Activated naive CD8-positive, alpha-beta T cell treated with anti-CD3 and anti-CD28 coated beads, Interleukin-2, amount 50 U/mL, for 24 hours (primary cell): ENCODE results near the gene FAM131A.

Experiments
- ATAC-seq: fragments of 150-1000 bp; cut with Tn5 transposase; one replicate; pipeline ENCODE4 v1.10.0; 2021
- DNase-seq: peaks from one replicate; pipeline ENCODE4 v3.0.0; 2021
- H3K27ac Mint-ChIP-seq: one replicate; pipeline ENCODE4 v1.8.0; 2021; ENCODE audit warnings: mild to moderate bottlenecking, mixed read lengths
- H3K27me3 Mint-ChIP-seq: one replicate; pipeline ENCODE4 v1.8.0; 2021; ENCODE audit warnings: mixed read lengths
- H3K36me3 Mint-ChIP-seq: one replicate; pipeline ENCODE4 v1.8.0; 2021; ENCODE audit warnings: low read depth, mixed read lengths
- H3K4me1 Mint-ChIP-seq: one replicate; pipeline ENCODE4 v1.8.0; 2021; ENCODE audit warnings: mixed read lengths
- H3K4me3 Mint-ChIP-seq: one replicate; pipeline ENCODE4 v1.8.0; 2021; ENCODE audit warnings: mild to moderate bottlenecking, moderate library complexity, mixed read lengths
- H3K9me3 Mint-ChIP-seq: one replicate; pipeline ENCODE4 v1.8.0; 2021; ENCODE audit warnings: mixed read lengths

FAM131A gene

GRCh38 chr3:184308744-184309143 is 28.7 kb upstream of the FAM131A start:
- Mint-ChIP-seq H3K4me1 (peaks cover 6% of the 10 kb centered on the region), H3K36me3 (peaks cover 49% of the 10 kb centered on the region), H3K9me3 (no peaks in the 10 kb centered on the region), H3K27me3 (no peaks in the 10 kb centered on the region), H3K27ac (no peak overlapping the region), H3K4me3 (no peak overlapping the region)
- ATAC-seq, result no peak
- DNase-seq, result no peak

DNA sequence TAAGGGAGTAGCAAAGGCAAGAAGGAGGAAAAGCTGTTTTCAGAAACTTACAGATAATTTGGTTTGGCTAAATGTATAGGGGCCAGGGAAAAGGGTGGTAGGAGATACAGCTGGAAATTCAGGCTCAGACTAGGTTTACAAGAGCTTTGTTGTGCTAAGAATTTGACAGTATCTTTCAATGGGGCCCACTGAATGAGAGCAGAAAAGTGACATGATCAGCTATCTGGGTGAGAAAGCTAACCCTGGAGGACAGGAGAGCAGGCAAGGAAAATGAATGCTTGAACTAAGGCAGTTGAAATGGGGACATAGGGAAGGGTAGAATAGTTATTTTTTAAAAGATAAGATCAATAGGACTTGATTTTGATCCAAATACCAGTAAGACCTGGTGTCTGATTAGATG is 25.8 kb upstream of the FAM131A start:
- Mint-ChIP-seq H3K4me3 (no peak overlapping the region), H3K4me1 (peaks cover 15% of the 10 kb centered on the region), H3K27ac (no peak overlapping the region), H3K9me3 (no peaks in the 10 kb centered on the region), H3K27me3 (no peaks in the 10 kb centered on the region), H3K36me3 (peaks cover 39% of the 10 kb centered on the region)
- ATAC-seq, result no peak
- DNase-seq, result no peak

DNA sequence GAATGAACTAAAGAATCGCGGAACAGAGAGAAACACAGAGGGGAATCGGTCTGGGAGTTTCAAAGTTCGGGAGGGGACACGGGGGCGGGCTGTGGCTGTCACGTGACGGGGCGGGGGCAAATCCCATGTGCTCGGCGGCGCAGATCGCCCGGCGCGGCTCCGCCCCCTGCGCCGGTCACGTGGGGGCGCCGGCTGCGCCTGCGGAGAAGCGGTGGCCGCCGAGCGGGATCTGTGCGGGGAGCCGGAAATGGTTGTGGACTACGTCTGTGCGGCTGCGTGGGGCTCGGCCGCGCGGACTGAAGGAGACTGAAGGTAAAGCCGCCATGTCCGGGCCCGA is 23.1 kb upstream of the FAM131A start, which contains the start of gene EIF4G1:
TSS of gene EIF4G1 (plus strand) at position 244 of the 337 bp plus-strand sequence. CDS start 1,191 bp downstream, outside the sequence.
- Mint-ChIP-seq H3K4me3 (peak within 1 kb of the TSS; percentile 84), H3K27me3 (no peaks in the 10 kb centered on the region), H3K9me3 (no peaks in the 10 kb centered on the region), H3K36me3 (peaks cover 32% of the 10 kb centered on the region), H3K27ac (peak within 1 kb of the TSS; percentile 91), H3K4me1 (peaks cover 35% of the 10 kb centered on the region)
- DNase-seq, result peak; percentile 95
- ATAC-seq, result peak; percentile 87

GRCh38 chr3:184314700-184315542 is 22.5 kb upstream of the FAM131A start:
- peaks cover 34% of the 10 kb centered on the region for H3K36me3 Mint-ChIP-seq
- H3K4me3 Mint-ChIP-seq, result peak overlapping the region; percentile 84
- H3K27me3 Mint-ChIP-seq, result no peaks in the 10 kb centered on the region
- H3K27ac Mint-ChIP-seq, result peak overlapping the region; percentile 91
- H3K4me1 Mint-ChIP-seq, result peaks cover 39% of the 10 kb centered on the region
- peak; percentile 50 for DNase-seq
- ATAC-seq, result peak; percentile 21
- H3K9me3 Mint-ChIP-seq, result no peaks in the 10 kb centered on the region

DNA sequence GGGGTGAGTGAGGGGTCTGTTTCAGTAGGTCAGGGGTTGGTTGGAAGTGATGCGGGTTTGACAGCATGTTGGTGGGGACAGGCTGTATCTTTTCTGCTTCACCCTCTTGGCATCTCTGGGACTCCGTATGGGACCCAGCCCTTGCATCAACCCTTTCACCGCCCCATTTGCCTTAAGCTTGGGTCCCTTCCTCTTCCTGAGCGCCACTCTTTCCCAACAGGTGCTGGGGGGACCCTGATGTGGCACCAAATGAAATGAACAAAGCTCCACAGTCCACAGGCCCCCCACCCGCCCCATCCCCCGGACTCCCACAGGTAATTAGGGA is 21.9 kb upstream of the FAM131A start:
- DNase-seq, result no peak
- no peak for ATAC-seq

GRCh38 chr3:184315871-184316661 is 21.3 kb upstream of the FAM131A start:
- peaks cover 39% of the 10 kb centered on the region for H3K36me3 Mint-ChIP-seq
- H3K27me3 Mint-ChIP-seq, result no peaks in the 10 kb centered on the region
- H3K9me3 Mint-ChIP-seq, result no peaks in the 10 kb centered on the region
- DNase-seq (no peak), ATAC-seq (no peak)
- H3K4me1 Mint-ChIP-seq, result peaks cover 43% of the 10 kb centered on the region
- peak overlapping the region; percentile 89 for H3K27ac Mint-ChIP-seq
- peak overlapping the region; percentile 84 for H3K4me3 Mint-ChIP-seq

More for the DNA sequence above, 21.9 kb upstream of the FAM131A start:
- Mint-ChIP-seq H3K9me3 (no peaks in the 10 kb centered on the region), H3K4me1 (peaks cover 39% of the 10 kb centered on the region), H3K36me3 (peaks cover 34% of the 10 kb centered on the region), H3K27me3 (no peaks in the 10 kb centered on the region), H3K27ac (peak overlapping the region; percentile 89), H3K4me3 (peak overlapping the region; percentile 84)

- H3K27me3 Mint-ChIP-seq, result no peaks in the 10 kb centered on the region
- DNase-seq (no peak), ATAC-seq (no peak)
- no peaks in the 10 kb centered on the region for H3K9me3 Mint-ChIP-seq
- H3K36me3 Mint-ChIP-seq, result peaks cover 47% of the 10 kb centered on the region
- peak overlapping the region; percentile 89 for H3K27ac Mint-ChIP-seq
- H3K4me3 Mint-ChIP-seq, result peak overlapping the region; percentile 84
- H3K4me1 Mint-ChIP-seq, result peaks cover 47% of the 10 kb centered on the region
Measured at GRCh38 chr3:184316792-184317191, 20.6 kb upstream of the FAM131A start.

DNA sequence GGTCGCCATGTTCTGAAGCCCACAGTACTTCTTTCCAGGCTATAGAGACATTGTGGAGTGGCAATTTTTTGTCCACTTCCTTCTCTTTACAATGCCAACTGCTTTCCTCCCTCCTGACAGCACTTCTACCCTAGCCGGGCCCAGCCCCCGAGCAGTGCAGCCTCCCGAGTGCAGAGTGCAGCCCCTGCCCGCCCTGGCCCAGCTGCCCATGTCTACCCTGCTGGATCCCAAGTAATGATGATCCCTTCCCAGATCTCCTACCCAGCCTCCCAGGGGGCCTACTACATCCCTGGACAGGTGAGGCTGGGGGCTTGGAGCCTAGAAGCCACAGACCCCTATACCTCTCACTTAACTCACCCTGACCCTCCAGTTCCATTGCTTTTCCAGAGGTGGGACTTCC is 20.2 kb upstream of the FAM131A start:
- Mint-ChIP-seq H3K36me3 (peaks cover 47% of the 10 kb centered on the region), H3K4me1 (peaks cover 47% of the 10 kb centered on the region), H3K27me3 (no peaks in the 10 kb centered on the region), H3K4me3 (peak overlapping the region; percentile 84), H3K27ac (peak overlapping the region; percentile 89), H3K9me3 (no peaks in the 10 kb centered on the region)
- ATAC-seq (no peak), DNase-seq (no peak)

GRCh38 chr3:184320104-184320445 is 17.3 kb upstream of the FAM131A start:
- peak; percentile 56 for DNase-seq
- ATAC-seq, result peak; percentile 75
- Mint-ChIP-seq H3K36me3 (peaks cover 75% of the 10 kb centered on the region), H3K27ac (peak overlapping the region; percentile 56), H3K9me3 (no peaks in the 10 kb centered on the region), H3K4me3 (no peak overlapping the region), H3K4me1 (peaks cover 58% of the 10 kb centered on the region), H3K27me3 (no peaks in the 10 kb centered on the region)

GRCh38 chr3:184321666-184322065 is 15.7 kb upstream of the FAM131A start:
- Mint-ChIP-seq H3K4me1 (peaks cover 60% of the 10 kb centered on the region), H3K36me3 (peaks cover 80% of the 10 kb centered on the region), H3K27me3 (no peaks in the 10 kb centered on the region), H3K27ac (peak overlapping the region; percentile 35), H3K9me3 (no peaks in the 10 kb centered on the region), H3K4me3 (no peak overlapping the region)
- DNase-seq (no peak), ATAC-seq (no peak)

DNA sequence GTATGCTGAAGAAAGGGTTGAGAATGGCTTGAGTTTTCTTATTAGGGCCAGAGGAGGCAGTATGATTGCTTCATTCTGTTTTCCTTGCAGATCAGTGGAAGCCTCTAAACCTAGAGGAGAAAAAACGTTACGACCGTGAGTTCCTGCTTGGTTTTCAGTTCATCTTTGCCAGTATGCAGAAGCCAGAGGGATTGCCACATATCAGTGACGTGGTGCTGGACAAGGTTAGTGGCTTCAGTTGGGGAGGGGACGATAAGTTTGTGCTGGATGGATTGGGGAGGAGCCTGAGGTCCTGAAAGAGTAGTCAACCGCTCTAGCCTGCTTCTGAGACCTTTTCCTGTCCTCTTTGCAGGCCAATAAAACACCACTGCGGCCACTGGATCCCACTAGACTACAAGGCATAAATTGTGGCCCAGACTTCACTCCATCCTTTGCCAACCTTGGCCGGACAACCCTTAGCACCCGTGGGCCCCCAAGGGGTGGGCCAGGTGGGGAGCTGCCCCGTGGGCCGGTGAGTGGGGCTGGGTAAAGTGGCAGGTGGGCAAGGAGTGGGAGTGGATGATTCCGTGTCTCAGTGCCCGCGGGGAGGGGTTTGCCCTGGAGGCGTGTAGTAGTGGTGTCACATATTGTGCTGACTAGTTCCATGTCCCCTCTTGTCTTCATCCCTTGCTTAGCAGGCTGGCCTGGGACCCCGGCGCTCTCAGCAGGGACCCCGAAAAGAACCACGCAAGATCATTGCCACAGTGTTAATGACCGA is 14.5 kb upstream of the FAM131A start:
- Mint-ChIP-seq H3K36me3 (peaks cover 81% of the 10 kb centered on the region), H3K9me3 (no peaks in the 10 kb centered on the region), H3K4me3 (no peak overlapping the region), H3K4me1 (peaks cover 50% of the 10 kb centered on the region), H3K27ac (no peak overlapping the region), H3K27me3 (no peaks in the 10 kb centered on the region)
- no peak for DNase-seq
- no peak for ATAC-seq

GRCh38 chr3:184323696-184324095 is 13.7 kb upstream of the FAM131A start:
- ATAC-seq (no peak), DNase-seq (no peak)
- peak overlapping the region; percentile 64 for H3K27ac Mint-ChIP-seq
- peaks cover 45% of the 10 kb centered on the region for H3K4me1 Mint-ChIP-seq
- H3K4me3 Mint-ChIP-seq, result no peak overlapping the region
- H3K9me3 Mint-ChIP-seq, result no peaks in the 10 kb centered on the region
- H3K36me3 Mint-ChIP-seq, result peaks cover 86% of the 10 kb centered on the region
- no peaks in the 10 kb centered on the region for H3K27me3 Mint-ChIP-seq

DNA sequence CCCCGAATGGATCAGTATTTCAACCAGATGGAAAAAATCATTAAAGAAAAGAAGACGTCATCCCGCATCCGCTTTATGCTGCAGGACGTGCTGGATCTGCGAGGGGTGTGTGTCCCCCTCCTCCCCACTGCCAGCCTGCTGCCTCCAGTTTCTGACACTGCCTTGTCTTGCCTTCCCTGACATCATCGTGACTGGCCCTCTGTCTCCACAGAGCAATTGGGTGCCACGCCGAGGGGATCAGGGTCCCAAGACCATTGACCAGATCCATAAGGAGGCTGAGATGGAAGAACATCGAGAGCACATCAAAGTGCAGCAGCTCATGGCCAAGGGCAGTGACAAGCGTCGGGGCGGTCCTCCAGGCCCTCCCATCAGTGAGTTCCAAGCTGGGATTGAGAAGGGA is 12.1 kb upstream of the FAM131A start:
- peaks cover 93% of the 10 kb centered on the region for H3K36me3 Mint-ChIP-seq
- H3K4me3 Mint-ChIP-seq, result no peak overlapping the region
- peaks cover 42% of the 10 kb centered on the region for H3K4me1 Mint-ChIP-seq
- H3K27ac Mint-ChIP-seq, result peak overlapping the region; percentile 71
- no peaks in the 10 kb centered on the region for H3K27me3 Mint-ChIP-seq
- ATAC-seq (no peak), DNase-seq (no peak)
- no peaks in the 10 kb centered on the region for H3K9me3 Mint-ChIP-seq

GRCh38 chr3:184325715-184326369 is 11.6 kb upstream of the FAM131A start:
- ATAC-seq, result peak; percentile 76

More at GRCh38 chr3:184325715-184326369, 11.6 kb upstream of the FAM131A start:
- Mint-ChIP-seq H3K27ac (peak overlapping the region; percentile 71), H3K36me3 (peaks cover 92% of the 10 kb centered on the region), H3K9me3 (no peaks in the 10 kb centered on the region), H3K4me1 (peaks cover 42% of the 10 kb centered on the region), H3K4me3 (no peak overlapping the region), H3K27me3 (no peaks in the 10 kb centered on the region)
- no peak for DNase-seq
